CMK (cell line): ENCODE data around the gene YEATS4.

Experiments used
- DNase-seq: peaks from one replicate; pipeline ENCODE4 v3.0.0-alpha.2; 2010; ENCODE audit warnings: low read depth

Gene YEATS4

DNA sequence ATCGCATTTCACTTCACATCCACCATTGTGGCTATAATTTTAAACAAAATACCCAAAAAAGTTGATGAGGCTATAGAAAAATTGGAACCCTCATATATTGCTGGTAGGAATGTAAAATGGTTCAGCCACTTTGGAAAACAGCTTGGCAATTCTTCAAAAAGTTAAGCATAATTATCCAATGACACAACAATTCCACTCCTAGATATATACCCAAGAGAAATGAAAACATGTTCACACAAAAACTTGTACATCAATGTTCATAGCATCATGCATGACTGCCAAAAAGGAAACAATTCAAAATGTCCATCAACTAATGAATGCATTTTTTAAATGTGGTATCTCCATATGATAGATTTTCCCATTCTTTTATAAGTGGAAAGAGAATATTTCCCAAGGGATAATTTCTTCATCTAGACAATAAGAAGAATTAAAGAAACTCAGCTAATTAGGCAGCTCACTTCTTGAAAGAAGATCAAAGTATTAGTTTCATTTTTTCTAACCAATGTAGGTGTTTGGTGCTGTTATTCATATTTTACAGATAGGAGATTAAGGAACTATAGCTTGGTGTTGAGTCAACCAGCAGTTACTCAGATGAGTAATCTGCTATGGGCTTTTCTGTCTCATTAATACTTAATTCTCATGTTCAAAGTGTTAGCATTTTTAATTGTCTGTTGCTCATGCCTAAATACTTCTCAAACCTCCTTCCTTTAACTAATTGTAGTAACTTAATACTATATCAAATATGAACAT, 32.8 kb downstream of the YEATS4 start:
- DNase-seq: no peak

DNA sequence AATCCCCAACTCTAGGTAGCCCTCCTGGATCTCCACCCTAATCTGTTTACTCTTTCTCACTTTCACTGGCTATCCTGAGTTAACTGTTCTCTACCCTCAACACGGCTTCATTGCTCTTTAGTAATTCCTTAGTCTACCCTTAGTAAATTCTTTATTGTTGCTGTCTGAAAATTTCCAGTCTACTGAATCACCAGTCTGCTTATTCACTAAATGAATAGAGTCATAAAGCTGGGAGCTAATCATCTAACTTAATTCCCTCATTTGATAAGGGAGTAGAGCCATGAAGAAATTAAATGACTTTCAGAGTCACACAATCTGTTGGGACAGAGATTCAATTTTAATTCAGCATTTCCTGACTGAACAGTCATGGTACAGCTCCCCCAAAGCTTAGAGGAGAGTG, 36.5 kb downstream of the YEATS4 start:
- DNase-seq: no peak

DNA sequence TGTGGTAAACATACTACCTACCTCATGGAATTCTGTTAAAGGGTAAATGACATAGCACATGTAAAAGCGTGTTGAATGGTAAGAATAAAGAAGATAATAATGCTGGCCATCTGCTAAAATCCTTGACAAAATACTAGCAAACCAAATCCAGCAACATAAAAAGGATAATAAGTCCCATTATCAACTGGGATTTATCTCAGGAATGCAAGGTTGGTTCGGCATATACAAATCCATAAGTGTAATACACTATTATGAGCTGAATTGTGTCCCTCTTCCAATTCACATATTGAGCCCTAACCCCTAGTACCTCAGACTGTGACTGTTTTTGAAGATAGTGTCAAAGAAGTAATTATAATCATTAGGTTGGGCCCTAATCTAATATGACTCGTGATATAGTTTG, 37.4 kb downstream of the YEATS4 start:
- DNase-seq: no peak

DNA sequence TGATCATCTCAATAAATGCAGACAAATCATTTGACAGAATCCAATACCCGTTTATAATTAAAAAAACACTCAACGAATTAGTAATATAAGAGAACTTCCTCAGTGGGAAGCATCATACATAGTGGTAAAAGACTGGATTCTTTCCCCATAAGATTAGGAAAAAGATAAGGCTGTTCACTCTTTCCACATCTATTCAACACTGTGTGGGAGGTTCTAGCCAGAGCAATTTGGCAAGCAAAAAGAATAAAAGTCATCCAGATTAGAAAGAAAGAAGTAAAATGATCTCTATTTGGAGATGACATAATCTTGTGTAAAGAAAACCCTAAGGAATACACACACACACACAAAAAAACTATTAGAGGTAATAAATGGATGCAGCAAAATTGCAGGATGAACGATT, 38.4 kb downstream of the YEATS4 start:
- no peak for DNase-seq

DNA sequence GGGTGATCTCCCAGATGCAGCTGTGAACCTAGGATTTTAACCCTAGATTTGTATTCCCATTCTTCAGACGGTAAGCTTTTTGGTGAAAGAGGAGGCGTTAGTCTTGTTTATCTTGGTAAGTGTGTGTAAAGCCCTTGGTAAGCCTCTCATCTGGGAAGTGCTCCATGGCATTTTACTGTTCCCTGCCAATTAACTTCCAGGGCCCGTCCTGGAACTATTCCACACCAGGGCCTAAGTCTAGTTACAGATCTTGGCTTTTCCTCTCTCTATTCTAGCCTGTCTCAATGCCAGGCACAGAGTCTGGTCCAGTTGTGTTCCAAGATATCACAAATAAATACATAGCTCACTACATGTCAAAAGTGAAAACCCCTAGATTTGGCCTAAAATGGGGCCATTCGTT, 42.4 kb downstream of the YEATS4 start:
- DNase-seq: no peak

DNA sequence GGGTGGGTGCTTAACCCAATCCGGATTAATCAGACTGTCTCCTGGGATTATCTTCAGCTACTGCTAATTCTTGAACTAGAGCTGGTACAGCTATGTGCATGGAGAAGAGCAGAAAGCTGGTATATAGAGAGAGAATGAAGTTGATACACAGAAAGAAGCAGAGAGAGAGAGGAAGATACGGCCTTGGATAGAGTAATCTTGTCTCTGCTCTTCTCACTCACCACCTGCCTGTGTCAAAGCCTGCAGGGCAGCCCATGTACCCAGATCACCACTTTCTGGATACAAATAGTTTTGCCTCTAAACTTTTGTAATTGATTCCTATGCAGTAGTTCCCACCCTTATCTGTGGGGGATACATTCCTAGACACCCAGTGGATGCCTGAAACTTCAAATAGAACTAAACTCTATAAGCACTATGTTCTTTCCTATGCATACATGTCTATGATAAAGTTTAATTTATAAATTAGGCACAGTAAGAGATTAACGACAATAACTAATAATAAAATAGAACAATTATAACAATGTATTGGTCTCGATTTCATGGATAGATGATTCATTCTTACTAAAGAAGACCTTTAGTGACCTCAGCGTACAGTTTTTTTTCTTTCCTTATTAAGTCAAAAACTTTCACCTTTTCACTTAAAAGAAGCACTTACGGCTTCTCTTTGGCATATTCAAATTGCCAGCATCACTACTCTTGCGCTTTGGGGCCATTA, 45.5 kb downstream of the YEATS4 start:
- no peak for DNase-seq

DNA sequence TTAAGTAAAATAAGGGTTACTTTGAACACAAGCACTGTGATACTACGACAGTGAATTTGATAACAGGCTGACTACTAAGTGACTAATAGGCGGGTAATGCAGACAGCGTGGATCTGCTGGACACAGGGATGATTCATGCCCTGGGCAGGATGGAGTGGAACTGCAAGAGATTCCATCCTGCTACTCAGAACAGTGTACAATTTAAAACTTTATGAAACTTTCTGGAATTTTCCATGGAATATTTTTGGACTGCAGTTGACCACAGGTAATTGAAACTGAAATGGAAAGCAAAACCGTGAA, 46.0 kb downstream of the YEATS4 start:
- DNase-seq: no peak

DNA sequence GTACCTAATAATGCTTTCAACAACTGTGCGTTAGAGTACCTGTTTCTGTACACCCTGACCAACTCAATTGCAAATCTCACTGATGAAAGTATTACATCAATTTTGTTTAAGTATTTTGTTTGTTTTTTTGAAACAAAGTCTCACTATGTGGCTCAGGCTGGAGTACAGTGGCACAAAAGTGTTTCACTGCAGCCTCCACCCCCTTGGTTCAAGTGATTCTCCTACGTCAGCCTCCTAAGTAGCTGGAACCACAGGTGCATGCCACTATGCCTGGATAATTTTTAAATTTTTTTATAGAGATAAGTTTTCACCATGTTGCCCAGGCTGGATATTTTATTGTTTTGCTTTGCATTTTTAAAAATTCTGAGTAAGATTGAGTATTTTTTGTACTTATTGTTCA, 46.7 kb downstream of the YEATS4 start:
- DNase-seq: no peak

DNA sequence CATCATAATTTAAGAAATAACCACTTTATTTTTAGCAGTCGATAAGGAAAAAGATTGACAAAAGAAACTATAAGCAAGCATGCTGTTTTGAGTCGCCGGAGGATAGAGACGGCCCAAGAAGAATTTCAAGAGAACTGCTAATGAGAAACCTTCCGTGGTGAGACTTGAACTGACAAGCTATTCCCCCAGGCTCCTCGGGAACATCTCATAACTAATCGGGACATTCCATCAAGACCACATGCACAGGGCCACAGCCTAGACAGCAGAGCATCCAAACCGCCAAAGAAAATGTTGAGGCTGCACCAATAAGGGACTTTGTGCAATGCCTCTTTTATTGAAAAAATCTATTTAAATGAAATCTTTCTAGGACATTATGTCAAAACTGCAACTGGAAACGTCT, 51.0 kb downstream of the YEATS4 start:
- no peak for DNase-seq

DNA sequence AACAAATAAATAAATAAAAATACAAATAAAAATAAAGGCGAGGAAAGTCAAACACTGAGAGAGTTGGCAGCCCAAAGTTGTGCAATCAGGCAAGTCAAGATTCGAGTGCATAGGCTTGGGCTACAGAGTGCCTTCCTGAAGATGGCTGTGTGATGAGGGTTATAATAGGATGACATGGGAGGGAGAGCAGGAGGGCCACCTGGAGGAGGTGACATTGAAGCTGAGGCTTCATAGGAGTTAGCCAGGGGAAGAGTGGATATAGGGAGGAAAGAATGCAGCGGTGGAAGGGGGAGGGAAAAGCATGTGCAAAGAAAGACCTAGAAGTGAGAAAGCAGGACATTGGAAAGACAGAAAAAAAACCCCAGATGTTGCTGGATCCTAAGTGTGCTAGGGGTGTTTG, 53.1 kb downstream of the YEATS4 start:
- DNase-seq: no peak

DNA sequence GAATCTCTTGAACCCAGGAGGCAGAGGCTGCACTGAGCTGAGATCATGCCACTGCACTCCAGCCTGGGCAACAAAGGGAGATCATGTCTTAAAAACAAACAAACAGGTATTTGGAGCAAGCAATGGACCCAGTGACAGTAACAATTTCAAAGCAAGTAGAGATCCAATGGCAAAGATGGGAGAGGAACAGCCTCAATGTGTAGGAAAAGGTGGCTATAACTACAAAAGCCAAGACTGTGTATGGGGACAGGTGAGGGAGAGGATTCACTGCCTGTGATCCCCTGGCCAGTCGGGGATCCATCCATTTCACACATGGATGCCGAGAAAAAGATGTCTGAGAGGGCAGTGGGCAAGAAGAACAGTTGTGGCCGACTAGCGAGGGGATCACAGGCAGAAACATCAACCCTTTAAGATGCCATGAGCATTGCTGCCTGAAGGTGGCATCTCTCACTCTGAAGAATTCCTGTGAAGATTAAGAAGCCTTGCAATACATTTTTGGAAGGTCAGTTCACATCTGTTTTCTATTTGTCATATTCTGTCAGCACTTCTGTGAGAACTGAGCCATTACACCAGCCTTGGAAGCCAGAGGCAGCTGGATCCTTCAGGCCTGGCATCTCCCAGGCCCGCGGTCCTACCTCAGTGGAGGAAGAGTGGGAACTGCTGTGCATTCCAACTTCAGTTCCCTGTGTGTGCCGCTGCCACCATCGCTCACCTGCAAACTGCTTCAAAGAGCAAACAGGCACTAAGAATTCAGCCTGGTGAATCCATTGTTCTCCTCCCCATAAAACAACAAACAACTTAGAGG, 56.1 kb downstream of the YEATS4 start:
- DNase-seq: no peak

DNA sequence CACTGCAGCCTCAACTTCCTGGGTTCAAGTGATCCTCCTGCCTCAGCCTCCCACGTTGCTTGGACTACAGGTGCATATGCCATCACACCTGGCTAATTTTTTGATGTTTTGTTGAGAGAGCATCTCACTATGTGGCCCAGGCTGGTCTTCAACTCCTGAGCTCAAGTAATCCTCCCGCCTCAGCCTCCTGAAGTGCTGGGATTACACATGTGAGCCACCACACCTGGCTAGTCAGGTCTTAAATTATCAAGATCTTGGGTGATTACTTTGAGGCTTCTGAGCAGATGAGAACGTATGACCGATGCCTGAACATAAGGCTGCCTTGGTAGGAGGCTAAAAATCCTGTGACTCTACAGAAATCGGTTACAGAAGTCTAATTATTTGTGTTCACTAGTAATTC, 57.7 kb downstream of the YEATS4 start:
- no peak for DNase-seq

DNA sequence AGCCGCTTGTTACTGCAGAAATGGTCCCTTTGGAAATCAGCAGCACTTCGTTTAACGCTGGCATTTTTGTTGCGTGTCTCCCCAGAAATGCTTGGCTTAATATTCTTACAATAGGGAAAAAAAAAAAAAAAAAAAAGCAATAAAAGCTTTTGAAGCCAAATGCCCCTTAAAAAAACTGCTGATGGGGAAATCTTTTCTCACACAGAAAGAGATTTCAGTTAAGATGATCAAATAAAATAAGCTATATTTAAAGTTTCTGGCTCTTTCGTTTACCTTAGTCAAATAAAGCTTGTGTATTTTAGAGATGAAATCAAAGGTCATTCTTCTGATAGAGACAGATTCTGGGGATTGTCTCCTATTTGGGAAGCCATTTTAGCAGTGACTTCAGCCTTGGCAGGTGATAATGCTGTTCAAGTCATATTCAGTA, 58.2 kb downstream of the YEATS4 start:
- DNase-seq: no peak

DNA sequence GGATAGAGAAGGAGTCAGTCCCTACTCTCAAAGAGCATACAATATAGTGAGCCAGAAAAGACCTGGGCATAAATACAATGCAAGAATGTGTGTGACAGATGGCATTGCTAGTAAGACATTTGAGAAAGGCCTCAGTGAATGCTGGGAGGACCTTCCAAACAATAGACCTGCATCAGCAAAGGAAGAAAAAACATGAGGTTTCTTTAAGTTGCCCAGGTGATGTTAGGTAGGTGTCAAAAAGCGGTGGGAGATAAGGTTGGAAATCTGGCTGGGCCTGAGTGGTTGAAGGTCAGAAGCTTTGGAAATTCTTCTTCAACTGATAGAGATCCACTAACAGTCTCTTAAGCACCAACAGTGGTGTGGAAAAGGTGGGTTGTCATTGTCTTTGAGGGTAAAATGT, 60.2 kb downstream of the YEATS4 start:
- no peak for DNase-seq

DNA sequence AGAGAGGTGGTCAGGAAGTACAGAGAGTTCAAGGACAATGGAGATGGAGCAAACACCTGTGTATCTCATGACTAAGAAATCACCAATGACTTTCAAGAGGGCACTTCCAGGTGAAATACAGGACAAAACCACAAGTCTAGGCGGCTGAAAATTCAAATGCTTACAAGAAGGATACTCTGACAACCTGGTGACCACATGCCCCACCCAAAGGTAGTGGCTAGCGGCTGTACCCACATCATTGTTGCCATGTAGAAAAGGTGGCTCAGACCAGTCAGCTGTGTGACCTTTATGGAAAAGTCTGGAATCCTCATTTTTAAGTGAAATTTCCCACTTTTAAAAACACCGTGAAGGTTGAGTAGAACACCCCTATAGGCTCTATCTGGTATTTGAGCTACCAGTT, 62.0 kb downstream of the YEATS4 start:
- no peak for DNase-seq

DNA sequence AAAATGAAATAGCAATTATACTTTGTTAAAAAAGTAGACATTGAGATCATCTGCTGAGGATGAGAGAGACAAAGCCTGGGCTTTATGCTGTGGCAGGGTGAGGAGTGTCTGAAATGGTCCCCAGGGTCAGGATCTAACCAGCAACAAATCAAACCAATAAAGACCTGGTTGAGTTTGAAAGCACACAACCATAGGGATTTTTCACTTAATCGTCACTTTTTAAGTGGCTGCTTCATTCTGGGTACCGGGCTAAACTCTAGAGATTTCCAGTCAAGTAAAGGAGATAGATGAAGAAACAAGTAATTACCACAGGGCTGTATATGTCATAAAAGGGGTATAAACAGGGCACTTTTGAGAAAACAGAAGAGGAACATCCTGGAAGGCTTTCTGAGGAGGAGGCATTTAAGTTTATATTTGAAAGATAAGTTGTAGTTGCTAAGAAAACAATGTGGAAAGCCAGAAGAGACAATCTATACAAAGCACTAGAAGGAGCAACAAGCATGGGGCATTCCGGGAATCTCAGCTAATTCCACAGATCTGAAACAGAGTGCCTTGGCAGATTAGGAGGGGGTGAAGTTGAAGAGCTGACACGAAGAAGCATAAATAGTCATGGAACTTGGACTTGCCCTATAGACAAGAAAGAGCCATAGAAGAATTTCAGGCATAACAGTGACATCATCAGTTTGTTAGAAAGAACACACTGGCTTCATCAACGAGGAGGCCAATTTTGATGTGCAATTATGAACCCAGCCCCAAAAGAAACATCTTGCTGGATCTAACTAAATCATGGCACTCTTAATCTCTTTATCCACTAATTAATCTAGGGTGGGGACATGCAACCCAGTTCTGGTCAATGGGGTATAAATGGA, 63.7 kb downstream of the YEATS4 start:
- no peak for DNase-seq

DNA sequence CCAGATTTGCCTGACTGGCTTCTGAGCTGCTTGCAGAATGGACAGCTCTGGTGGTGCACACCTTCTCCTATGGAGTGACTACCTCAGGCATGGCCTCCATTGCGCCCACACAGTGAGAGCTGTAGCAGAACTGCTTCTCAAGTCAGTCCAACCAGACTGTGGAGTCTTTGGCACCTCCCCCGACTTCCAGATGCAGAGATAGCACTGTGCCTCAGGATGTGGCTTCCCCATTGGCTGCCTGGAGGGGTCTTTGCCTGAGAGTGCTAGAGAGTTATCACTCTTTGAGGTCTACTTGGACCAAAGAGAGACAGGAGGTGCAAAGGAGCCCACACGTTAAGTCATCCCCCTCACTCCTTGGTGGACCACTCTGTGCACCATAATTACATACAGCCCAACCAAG, 65.9 kb downstream of the YEATS4 start:
- no peak for DNase-seq

DNA sequence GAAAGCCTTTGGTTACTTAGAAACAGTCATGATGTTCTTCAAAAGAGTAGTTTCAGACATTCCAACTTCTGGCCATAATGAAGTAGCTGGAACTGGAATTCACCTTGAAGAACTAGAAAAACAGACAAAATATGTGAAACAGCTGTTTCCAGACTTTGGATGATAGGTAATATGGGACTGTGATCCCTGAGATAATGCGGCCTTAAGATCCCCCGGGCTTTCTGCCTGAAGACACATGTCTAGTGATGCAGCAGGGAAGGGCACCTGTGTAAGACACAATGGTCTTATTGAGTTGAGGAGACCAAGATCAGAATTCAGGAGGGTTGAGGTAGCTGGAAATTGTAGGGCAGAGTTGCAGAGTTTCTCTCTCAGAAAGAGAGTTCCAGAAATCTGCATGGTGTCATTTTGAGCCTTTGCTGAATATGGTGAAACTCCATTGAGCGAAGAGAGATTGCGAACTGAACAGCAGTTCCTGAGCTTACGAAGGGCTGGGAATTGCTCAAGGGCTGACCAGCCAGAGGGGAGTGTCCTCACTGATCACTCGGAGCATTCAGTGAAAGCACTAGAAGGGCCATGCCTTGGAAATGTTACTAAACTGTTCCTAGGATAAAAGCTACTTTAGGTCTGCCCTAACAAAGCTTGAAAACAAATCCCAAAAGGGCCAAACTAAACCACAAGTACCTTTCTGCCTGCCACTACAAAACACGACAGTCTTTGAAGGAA, 69.0 kb downstream of the YEATS4 start:
- DNase-seq: no peak

DNA sequence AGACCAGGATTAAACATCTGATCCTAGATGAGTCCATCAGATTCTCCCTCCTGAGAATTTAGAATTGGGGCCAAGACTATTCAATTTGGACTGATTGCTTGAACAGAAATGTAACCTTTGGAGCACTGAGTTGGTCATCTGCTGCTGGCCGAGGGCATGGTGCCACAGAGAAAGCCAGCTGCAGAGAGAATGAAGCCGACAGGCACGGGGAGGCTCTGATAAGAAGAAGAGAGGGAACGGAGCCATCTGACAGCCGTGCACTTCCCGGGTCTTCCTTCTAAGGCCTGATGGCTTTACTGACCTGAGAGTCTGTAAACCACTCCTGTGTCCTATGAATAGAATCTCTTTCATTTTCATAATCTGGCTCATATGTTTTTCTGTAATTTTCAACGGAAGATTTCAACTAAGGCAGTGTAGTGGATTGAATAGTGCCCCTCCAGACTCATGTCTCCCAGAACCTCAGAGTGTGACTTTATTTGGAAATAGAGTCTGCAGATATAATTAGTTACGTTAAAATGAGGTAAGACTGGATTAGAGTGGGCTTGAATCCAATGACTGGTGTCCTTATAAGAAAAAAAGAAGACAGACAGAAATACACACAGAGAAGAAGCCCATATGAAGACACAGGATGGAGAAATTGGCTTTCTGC, 71.5 kb downstream of the YEATS4 start:
- no peak for DNase-seq

DNA sequence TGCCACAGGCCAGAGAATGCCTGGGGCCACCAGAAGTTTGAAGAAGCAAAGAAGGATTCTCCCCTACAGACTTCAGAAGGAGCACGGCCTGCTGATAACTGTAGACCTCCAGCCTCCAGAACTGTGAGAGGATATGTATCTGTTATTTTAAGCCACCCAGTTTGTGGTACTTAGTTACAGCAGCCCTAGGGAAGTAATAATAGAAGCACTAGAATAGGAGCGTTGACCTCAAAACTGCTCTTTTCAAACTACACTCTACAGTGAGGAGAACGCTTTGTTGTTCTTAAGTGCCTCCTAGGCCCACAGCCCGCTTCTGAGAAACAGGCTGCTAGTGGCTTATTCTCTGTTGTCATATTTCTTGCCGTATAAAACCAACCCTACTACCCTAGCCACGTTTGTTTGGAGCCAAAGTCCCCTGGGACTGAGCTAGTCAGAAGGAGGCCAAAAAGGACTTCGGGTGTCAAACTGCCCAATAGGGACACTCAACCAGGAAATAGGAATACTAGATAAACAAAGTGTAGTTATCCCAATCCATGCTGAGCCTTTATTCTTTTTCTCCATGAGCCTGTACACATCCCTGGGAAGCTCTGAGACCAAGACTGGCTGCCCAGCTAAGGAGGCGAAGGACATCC, 72.2 kb downstream of the YEATS4 start:
- no peak for DNase-seq

DNA sequence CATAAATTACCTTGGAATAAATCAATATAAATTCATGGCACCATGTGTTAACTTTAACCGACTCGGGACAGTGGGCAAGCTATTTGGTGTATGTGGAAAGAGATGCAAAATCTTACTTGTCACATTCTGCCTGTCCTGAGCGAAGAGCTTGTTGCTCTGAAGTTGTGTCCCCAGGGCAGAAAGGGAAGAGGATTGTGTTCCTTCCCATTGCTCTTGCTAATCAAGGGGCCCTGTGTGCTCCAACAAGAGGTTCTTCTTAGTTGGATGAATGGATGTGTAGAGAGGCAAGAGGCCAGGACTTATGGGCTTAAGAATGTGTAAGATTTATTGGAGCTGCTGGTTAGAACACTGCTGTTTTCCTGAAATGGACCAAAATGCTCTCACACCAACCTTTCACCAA, 74.1 kb downstream of the YEATS4 start:
- DNase-seq: no peak
